HL-60 (cell line): ENCODE data around the gene PRIMA1.

Experiments
- DNase-seq, 2 experiments: peaks; one replicate each; pipeline ENCODE4 v3.0.0-alpha.2; 2010 to 2020; ENCODE audit warnings: low read depth in 1 of 2, low spot score in 1 of 2
- H3K27ac ChIP-seq: fragments of 250-450 bp; sonication (Bioruptor Pico); replicated peaks from 2 replicates; pipeline ENCODE4 v1.5.1; 2020; ENCODE audit warnings: mild to moderate bottlenecking, moderate library complexity
- H3K27me3 ChIP-seq: fragments of 250-450 bp; sonication (Bioruptor Pico); 2 replicates; pipeline ENCODE4 v1.5.1; 2021; ENCODE audit warnings: mild to moderate bottlenecking, moderate library complexity; ENCODE audit not compliant: insufficient read depth, poor library complexity, severe bottlenecking
- H3K4me3 ChIP-seq: replicated peaks from 2 replicates; pipeline ENCODE4 v1.5.1; 2011; ENCODE audit warnings: mild to moderate bottlenecking, control low read depth, low read length; ENCODE audit not compliant: insufficient read depth
- GABPA ChIP-seq: IDR thresholded peaks from 2 replicates; pipeline ENCODE4 v1.6.1; 2012; ENCODE audit warnings: low read depth
- POLR2AphosphoS5 ChIP-seq: IDR thresholded peaks from 2 replicates; pipeline ENCODE4 v1.6.1; 2012; ENCODE audit warnings: low read depth
- REST ChIP-seq: IDR thresholded peaks from 2 replicates; pipeline ENCODE4 v1.6.1; 2012; ENCODE audit warnings: low read depth; ENCODE audit not compliant: insufficient replicate concordance
- SPI1 ChIP-seq: IDR thresholded peaks from 2 replicates; pipeline ENCODE4 v1.6.1; 2012; ENCODE audit warnings: low read depth, mild to moderate bottlenecking, borderline replicate concordance
- TF ChIP-seq, protein P1 (sequence below): IDR thresholded peaks from one replicate; pipeline ENCODE4 v1.5.1; 2011; ENCODE audit warnings: low read length, control low read depth, inconsistent platforms; ENCODE audit not compliant: insufficient read depth

Gene PRIMA1

GRCh38 chr14:93713726-93714405 lies 74.4 kb downstream of the PRIMA1 start:
- Histone ChIP-seq H3K27ac (no peak overlapping the region), H3K4me3 (no peak overlapping the region), H3K27me3 (peaks cover 3% of the 10 kb centered on the region)
- TF ChIP-seq, protein P1, sequence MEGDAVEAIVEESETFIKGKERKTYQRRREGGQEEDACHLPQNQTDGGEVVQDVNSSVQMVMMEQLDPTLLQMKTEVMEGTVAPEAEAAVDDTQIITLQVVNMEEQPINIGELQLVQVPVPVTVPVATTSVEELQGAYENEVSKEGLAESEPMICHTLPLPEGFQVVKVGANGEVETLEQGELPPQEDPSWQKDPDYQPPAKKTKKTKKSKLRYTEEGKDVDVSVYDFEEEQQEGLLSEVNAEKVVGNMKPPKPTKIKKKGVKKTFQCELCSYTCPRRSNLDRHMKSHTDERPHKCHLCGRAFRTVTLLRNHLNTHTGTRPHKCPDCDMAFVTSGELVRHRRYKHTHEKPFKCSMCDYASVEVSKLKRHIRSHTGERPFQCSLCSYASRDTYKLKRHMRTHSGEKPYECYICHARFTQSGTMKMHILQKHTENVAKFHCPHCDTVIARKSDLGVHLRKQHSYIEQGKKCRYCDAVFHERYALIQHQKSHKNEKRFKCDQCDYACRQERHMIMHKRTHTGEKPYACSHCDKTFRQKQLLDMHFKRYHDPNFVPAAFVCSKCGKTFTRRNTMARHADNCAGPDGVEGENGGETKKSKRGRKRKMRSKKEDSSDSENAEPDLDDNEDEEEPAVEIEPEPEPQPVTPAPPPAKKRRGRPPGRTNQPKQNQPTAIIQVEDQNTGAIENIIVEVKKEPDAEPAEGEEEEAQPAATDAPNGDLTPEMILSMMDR, result no peak
- no peak for TF ChIP-seq GABPA
- no peak for TF ChIP-seq REST
- no peak for TF ChIP-seq SPI1
- no peak for TF ChIP-seq POLR2AphosphoS5
- no peak for DNase-seq

DNA sequence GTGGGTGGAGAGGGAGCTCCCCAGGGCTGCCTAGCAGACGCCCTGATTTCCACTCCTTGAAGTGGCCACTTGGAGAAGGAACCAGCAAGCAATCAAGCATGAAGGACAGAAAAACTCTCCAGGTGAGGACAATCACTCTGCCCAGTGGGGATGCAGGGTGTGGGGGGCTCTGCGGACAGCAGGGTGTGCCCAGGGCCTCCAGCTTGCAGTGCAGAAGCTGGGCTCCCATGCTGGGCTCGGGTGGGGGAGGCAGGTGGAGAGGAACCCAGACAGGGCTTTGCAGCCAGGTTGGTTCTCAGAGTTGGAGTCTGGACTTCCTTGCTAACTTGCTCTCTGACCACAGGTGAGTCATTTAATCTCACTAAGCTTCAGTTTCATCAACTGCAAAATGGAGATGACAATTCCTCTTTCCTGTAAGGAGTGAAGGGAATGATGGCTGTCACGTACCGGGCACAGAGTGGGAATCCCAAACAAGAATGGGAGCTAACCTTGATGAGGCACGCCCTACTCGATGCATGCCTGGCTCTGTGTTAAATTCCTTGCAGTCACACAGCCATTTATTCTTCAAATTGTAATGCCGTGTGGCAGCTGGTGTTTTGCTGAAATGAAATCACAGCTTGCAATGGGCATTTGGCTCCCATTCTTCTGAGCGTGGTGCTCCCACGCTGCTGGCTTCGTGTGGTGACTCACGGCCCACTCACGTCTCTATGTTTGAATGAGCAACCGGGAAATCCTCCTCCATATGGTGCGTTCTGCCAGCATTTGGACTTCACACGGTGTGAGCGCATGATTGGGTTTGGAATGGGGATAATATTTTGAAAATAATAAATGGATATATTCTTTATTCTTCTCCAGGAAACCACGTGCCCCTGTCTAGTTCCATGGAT lies 75.2 kb downstream of the PRIMA1 start:
- H3K4me3 ChIP-seq, result no peak overlapping the region
- H3K27ac ChIP-seq, result no peak overlapping the region
- no peak for DNase-seq
- H3K27me3 ChIP-seq, result no peaks in the 10 kb centered on the region
- TF ChIP-seq, protein P1, result no peak
- no peak for TF ChIP-seq POLR2AphosphoS5
- TF ChIP-seq SPI1, result no peak
- no peak for TF ChIP-seq GABPA
- no peak for TF ChIP-seq REST

DNA sequence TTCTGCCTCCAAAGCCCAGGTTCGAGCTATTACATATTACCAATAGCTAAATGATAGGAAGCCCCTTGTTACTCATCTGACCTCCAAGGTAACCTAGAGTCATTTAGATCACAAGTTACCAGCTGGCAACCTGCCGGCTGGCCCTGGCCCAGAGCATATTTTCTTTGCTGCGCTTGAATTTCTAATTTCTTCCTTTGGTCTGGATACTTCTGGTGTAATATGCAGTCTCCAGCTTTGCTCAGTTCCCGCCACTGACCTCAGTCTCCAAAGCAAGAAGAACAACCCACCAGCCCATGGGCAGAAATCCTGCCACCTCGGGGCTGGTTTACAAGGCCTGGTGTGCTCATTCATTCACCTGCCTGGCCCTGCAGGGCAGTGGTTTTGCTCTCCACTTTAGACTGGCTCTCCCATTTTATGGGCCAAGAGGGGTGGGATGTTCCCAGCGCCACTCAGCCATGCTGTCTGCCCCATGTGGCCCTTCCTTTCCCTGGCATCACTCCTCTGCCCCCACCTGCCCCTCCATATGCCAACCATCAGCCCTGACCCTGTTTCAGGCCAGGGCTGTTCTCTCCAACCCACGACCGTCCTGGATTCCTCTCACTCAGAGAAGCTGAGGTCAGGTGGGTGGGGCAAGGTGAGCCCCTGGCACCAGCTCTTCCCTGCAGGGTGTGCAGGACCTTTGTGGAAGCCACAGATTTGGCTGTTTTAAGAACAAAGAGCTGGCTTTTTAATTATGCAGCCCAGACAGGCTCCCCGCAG lies 76.0 kb downstream of the PRIMA1 start:
- no peak for DNase-seq
- no peak for TF ChIP-seq SPI1
- TF ChIP-seq REST, result no peak
- no peak for TF ChIP-seq POLR2AphosphoS5
- no peak for TF ChIP-seq GABPA
- TF ChIP-seq, protein P1, result no peak
- Histone ChIP-seq H3K27me3 (peaks cover 3% of the 10 kb centered on the region), H3K27ac (no peak overlapping the region), H3K4me3 (no peak overlapping the region)
